HG03575 (cell line): ENCODE measurements around the gene OR51B2.
"Not testable (repeated sequence)": the region's sequence is repeated elsewhere in the genome, so short reads cannot be mapped to it uniquely, and the experiment has no call there.

Experiments
- ATAC-seq: cut with Tn5 transposase; IDR thresholded peaks from one replicate; pipeline ENCODE4 v1.9.1; 2021; ENCODE audit not compliant: unreplicated experiment, insufficient number of reproducible peaks, low FRiP score; ENCODE audit errors: extremely low read depth

The OR51B2 gene, protein sequence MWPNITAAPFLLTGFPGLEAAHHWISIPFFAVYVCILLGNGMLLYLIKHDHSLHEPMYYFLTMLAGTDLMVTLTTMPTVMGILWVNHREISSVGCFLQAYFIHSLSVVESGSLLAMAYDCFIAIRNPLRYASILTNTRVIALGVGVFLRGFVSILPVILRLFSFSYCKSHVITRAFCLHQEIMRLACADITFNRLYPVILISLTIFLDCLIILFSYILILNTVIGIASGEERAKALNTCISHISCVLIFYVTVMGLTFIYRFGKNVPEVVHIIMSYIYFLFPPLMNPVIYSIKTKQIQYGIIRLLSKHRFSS

DNA sequence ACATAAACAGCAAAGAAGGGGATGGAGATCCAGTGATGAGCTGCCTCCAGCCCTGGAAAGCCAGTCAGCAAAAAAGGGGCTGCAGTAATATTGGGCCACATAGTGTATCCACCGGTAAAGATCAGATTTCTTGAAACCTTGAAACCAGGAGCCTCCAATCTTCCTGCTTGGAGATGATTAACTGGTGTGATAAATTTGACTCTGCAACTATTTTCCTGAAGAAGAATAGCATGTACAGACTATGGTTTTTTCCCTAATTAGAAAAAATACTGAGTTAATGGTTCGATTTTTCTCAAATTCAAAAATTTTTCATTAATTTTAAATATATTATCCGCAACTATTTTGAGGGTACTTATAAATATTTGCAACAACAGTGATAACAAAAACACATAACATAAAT lies at the start of gene OR51B2:
OR51B2 (minus strand) TSS at position 101 of the 400 bp plus-strand sequence; CDS start at position 101, 0 bp downstream.
- ATAC-seq, result no peak

DNA sequence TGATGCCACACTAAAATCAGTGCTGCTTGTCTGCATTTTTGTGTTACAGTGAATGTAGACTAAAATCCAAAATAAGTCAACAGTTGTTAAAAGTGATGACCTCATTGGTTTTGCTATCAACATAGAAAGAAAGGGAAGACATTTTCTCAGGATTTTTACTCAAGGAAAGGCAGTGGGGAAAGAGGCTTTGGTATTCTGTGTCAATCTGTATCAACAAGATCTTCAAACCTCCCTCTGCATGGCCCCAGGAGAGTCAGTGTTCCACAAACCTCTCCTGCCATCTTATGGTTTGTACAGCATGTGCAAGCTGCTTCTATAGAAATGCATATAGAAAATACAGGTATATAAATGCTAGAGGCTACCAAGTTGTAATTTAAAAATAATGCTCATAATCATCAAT lies 45.7 kb upstream of the OR51B2 start:
- no peak for ATAC-seq

DNA sequence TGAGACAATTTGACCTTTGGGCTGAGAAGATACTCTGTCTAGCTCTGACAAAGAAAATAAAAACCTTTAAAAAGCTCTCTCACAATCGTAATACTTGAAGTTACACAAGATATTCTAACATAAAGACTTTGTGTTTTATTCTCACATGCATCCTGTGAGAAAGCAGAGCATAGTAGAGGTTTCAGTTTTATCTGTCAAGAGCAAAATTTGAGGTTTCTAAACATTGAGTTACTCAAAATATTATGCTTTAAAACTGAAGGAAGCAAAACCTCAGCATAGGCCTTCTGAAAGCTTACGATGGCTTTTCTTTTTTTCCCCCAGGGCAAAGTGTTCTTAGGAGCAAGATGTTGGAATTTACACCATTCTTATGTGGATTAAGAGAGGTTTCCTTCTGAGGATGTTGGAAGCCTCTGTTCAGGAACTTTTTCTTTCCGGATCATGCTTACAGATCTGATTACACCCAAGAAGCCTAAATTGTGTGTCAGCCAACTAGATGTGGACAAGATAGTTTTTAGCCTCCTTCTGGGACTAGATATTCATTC lies 44.5 kb upstream of the OR51B2 start:
- no peak for ATAC-seq

DNA sequence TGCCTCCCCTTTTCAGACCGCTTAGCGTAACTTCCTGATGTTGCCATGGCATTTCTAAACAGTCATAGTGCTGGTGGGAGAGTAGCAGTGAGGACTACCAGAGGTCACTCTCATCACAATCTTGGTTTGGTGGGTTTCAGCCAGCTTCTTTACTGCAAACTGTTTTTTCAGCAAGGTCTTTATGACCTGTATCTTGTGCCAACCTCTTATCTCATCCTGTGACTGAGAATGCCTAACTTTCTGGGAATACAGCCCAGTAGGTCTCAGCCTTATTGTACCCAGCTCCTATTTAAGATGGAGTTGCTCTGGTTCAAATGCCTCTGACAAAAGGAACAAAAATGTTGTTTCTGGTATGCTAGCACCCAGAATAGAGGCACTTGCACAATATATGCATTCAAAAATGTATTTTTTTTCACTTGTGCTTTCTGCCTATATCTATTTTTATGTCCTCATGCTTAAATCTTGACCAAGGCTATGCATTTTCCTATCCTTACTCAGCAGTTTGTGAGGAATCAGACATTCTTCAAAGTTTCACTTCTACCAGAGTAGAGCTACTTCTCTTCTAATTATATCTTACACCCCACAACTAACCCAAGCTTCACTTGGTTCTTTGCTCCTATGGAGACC lies 43.5 kb upstream of the OR51B2 start:
- no peak for ATAC-seq

DNA sequence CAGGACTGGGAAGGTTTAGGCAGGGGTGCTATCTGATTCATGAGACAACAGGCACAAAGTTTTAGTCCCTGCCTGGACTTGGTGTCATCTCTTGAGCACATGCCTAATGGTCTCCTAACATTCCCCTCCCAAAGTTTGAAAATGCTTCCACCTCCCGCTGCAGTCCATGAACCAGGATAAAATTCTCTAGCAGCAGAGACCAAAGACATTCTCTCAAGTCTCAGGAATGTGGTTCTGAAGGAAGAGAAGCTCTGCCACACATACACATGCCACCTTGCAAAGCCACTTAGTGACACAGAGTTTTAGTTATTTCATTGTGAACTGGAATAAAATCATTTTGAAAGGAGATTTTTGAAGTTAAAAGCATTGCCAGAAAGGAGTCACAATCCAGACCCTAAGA lies 42.8 kb upstream of the OR51B2 start:
- no peak for ATAC-seq

DNA sequence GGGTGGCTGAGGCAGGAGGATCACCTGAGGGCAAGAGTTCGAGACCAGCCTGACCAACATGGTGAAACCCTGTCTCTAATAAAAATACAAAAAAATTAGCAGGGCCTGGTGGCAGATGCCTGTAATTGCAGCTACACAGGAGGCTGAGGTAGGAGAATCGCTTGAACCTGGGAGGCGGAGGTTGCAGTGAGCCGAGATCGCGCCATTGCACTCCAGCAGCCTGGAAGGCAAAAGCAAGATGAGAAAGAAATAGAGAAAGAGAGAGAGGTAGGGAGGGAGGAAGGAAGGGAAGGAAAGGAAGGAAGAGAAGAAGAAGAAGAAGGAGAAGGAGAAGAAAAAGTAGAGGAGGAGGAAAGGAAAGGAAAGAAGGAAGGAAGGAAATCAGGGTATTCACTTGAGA lies 42.3 kb upstream of the OR51B2 start:
- not testable (repeated sequence) for ATAC-seq

DNA sequence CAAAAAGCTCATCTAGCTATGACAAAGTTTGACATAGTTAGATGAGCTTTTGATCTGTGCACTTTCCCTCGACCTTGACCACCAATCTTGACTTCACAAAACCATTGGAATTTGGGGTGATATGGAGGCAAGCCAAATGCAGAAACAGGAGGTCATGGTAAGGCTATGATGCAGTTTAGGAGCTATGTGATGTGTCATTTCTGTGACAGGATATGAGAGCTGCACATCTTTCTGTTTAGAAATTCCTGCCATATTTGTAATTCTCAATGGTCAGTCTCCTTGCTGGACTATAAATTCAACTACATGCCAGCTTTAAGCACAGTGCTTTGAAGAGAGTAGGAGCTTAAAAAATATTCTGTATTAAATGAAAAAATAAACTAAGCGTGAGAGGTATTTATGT lies 40.1 kb upstream of the OR51B2 start:
- no peak for ATAC-seq

DNA sequence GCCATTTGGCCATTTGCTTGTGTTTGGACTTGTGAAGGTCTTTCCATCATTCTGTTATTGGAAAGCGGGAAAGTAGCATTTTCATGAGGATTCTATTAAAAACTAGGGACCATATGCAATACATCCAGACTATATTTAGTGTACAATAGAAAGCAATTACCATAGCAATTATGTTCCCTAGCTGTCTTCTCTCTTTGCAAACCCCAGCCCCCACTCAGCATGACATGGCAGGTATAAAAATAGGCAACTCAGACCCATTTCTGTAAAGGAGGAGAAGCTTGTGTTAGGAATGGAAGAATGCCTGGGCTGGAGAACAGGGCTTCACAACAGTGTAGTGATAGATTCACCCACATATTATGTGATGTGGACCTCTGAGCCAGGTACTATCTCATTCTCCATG lies 39.6 kb upstream of the OR51B2 start:
- no peak for ATAC-seq

DNA sequence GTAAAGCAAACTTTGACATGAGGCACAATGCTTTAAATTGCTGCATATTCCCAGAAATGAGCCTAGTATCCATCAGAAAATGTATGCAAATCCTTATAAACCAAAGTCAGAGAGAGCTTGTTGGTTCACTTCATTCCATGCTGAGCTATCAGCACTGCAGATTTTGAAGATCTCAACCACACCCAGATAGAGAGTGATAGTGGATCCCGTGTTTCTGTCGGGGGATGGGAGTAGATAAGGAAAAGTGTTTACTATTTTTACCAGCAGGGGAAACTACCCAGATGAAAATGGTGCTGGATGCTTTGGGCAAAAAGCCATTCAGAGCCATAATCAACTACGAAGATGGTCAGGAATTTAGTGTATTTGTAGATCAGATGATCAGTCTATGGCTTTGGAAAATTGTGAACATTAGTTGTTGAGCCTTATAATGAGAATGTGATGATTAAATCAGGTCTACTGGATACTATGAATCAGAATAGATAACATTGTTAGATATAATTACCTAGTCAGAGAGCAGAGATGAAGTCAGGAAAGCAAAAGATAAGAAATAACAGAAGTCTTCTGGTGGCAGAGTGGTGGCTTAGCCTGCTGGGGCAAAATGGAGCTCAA lies 38.0 kb upstream of the OR51B2 start:
- no peak for ATAC-seq

DNA sequence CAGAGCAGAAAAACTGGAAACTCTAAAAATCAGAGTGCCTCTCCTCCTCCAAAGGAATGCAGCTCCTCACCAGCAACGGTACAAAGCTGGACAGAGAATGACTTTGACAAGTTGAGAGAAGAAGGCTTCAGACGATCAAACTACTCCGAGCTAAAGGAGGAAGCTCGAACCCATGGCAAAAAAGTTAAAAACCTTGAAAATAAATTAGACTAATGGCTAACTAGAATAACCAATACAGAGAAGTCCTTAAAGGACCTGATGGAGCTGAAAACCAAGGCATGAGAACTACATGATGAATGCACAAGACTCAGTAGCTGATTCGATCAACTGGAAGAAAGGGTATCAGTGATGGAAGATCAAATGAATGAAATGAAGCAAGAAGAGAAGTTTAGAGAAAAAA lies 31.9 kb upstream of the OR51B2 start:
- not testable (repeated sequence) for ATAC-seq

DNA sequence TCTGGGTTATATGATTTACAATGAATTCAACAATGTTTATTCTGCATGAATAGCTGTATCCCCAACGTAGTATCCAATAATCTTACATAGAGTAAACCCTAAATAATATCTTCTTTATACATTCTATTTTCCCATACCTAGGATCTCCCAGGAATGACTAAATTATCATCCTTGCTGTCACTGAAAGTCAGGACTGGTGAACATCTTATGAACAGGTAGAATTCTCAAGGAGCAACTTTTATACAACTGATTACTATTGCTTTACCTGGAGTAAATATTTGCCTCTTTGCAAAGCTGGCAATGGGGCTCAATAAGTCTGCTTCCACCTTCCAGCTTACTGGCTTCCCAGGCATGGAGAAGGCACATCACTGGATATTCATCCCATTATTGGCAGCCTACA lies 27.1 kb upstream of the OR51B2 start, which contains the start of gene OR51B6:
OR51B6 (plus strand) TSS at position 301 of the 400 bp plus-strand sequence; CDS start at position 301, 0 bp downstream.
- ATAC-seq, result no peak

DNA sequence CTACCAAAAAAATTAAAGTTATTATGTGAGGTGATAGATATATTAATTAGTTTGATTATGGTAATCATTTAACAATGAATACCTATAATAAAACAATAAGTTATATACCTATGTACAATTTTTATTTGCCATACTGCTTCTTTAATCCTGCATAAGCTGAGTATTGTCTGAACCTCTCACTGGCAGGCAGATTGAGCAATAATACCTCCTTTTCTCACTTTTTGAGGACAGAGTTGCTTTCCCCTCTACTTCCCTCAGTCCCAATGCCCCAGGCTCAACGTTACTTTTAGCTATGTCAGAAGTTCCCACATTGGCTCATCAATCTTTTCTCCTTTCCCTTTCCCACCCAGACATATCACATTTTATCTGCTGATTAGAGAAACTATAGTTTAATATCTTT lies 25.5 kb upstream of the OR51B2 start:
- no peak for ATAC-seq

DNA sequence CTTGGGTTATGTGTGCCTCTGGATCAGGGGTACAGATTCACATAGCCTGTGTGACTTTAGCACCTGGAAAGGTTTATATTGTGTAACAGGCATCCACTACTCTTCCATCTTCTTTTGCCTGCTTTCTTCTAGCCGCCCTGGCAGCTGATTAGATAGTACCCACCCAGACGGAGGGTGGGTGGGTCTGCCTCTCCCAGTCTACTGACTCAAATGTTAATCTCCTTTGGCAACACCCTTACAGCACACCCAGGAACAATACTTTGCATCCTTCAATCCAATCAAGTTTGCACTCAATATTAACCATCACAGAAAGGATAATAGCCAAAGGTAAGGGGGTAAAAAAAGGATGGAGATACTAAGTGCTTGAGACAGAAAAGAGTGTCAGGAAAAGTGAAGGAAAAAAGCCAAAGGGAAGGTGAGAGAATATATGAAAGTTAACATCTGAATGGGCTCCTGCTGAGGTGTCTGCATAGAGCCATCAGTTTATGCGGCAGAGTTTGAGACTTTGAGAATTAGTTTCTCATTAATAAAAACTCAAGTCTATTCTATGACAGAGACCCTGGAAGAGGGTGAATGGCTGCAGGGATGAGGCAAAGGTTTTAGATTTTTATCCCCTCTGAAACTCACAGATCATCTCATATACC lies 24.6 kb upstream of the OR51B2 start:
- ATAC-seq, result no peak

DNA sequence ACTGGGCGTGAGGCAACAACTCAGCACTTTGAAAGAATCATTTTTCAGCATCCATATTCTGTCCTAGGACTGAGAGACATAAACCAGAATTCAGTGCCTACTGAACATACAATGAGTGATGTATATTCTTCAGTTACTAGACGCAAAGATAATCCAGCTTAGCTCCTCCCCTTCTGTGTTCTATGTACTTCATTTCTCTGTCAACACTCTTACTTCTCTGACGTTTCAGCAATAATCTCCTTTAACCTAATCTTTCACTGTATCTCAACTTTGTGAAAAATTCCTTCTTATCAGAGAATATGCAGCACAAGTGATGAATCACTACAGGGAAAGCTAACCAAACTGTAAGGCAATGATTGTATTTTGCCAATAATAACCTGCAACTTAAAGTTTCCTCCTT lies 21.7 kb upstream of the OR51B2 start:
- ATAC-seq, result no peak

DNA sequence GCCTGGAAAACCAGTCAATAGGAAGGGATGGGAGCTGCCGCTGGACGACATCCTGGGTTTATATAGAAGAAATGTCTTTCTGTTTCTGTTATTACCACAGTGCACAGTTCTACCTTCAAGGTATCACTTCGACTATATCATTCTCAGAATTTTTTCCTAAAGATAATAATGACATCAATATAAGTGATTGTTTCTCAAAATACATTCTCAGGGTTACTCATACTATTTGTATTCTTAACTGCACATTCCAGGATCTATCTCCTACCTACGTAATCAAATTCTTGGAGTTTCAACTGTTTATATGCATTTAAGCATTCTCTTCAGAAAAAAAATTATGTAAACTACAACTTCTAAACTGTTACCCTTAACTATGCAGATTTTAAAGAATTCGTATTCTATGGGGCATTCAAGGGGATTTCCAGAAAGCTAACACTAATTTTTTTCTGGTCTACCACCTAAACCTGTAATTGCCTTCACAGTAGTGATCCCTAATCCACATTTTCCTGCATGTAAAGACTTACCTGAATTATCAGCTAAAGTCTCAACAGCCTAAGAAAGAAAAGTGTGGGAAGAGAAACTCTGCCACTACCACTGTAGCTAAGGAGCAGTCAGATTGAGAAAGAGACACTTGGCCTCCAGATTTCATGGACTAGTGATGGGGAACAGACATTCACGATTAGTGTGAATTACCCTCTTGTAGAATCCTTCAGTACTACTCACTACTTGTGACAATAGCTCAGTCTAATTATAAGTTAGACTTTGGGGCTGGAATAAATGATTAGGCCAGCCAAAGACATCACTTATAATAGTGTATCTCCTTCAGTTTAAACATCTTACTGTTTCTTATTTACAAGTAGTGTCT lies 19.6 kb upstream of the OR51B2 start, which contains the start of gene OR51B5:
OR51B5 (minus strand) TSS at position 51 of the 862 bp plus-strand sequence; CDS start at position 51, 0 bp downstream.
- ATAC-seq, result no peak

DNA sequence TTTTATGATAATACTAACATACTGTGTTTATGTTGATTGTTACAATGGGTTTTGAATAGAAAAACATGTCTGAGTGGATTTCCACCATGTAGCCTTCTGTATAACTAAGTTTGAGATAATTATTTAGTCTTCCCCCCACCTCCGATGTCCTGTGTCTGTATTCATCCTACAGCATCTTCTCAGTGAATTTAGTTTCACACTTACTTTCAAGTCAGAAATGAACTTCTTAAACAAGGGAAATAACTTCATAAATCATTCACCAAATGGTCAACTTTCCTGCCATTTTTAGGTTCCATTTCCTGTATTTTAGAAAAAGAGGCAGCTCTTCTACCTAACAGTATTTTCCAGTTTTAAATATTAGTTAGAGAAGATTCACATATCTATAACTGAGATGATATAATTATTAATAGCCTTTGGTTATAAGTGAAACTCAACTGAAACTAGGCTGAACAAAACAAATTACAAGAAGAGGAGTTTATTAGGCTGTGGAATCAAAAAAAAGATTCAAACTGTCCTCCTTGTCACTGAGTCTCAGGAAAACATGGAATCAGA lies 15.8 kb upstream of the OR51B2 start:
- peak; percentile 62 for ATAC-seq

DNA sequence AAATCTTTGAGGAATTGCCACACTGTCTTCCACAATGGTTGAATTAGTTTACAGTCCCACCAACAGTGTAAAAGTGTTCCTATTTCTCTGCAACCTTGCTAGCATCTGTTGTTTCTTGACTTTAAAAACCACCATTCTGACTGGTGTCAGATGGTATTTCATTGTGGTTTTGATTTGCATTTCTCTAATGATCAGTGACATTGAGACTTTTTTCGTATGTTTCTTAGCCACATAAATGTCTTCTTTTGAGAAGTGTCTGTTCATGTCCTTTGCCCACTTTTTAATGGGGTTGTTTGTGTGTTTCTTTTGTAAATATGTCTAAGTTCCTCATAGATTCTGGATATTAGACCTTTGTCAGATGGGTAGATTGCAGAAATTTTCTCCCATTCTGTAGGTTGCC lies 13.2 kb upstream of the OR51B2 start:
- not testable (repeated sequence) for ATAC-seq

DNA sequence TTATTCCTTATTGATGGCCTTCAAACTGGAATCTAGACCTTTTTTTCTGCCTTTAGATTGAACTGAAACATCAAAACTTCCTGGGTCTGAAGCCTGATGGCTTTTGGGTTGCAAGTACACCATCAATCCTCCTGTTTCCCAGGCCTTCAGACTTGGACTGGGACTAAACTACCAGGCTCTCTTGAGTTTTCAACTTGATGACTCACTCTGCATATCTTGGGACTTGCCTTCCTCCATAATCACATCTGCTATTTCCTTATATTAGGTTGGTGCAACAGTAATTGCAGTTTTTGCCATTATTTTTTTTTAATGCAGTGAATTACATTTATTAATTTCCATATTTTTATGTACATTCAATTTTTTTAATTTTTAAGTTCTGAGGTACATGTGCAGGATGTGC lies 12.2 kb upstream of the OR51B2 start:
- ATAC-seq, result no peak
